Esophagus mucosa (tissue), 1 donor: ENCODE measurements around the gene CARD14. TPM values are rescaled to one million over a fixed set of nuclear protein-coding genes. Genes with fewer than 3 reads are reported as not detected.
"Not testable (repeated sequence)": the region's sequence is repeated elsewhere in the genome, so short reads cannot be mapped to it uniquely, and the experiment has no call there.

Experiments used
- ATAC-seq: fragments of 200-7000 bp; cut with Tn5 transposase; one replicate; pipeline ENCODE4 v1.9.1; 2020
- total RNA-seq: library from RNA; stranded (reverse); gene quantifications from one replicate; pipeline ENCODE4 v1.2.4, GENCODE V29; 2023
- donor health status: DM: yes; HTN: yes; CAD: no.

The CARD14 gene
- total RNA-seq, 1 donor from 2014 or later, result 23.8 TPM

DNA sequence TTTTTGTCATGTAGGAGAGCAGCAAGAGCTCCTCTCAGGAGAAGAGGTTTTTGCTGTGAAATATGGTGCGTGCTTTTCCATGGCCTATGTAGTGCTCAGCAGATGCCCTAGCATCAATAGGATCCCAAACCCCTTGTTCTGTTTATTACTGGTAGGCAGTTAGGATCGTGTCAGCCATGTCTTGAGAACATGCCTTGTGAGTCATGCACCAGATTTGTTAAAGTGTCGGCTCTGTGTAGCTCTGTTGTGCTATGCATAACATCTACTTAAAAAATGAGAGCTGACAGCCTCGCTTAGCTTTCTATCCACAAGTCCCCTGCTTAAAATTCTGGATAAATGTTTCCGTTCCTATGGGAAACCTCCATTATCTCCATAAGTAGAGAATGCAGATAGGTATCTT, 18.5 kb upstream of the CARD14 start:
- no peak for ATAC-seq

- ATAC-seq, result peak; percentile 42
Measured at GRCh38 chr17:80152081-80152702, 17.6 kb upstream of the CARD14 start.

DNA sequence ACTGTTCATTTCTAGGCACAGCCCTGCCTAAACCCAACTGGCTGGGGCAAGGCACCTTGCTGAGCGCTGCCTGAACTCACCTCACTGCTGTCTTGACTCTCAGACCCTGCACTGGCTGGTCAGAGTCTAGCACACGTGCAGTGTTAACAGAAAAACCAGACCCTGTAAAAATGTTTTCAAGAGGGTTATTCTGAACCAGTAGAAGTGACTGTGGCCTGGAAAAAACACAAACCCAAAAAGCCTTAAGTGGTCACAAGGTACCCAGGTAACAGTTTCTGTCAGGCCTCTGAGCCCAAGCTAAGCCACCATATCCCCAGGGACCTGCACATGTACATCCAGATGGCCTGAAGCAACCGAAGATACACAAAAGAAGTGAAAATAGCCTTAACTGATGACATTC, 16.8 kb upstream of the CARD14 start:
- no peak for ATAC-seq

- no peak for ATAC-seq
Measured at GRCh38 chr17:80154166-80154565, 15.7 kb upstream of the CARD14 start.

GRCh38 chr17:80155600-80155999, 14.2 kb upstream of the CARD14 start:
- ATAC-seq, result not testable (repeated sequence)

DNA sequence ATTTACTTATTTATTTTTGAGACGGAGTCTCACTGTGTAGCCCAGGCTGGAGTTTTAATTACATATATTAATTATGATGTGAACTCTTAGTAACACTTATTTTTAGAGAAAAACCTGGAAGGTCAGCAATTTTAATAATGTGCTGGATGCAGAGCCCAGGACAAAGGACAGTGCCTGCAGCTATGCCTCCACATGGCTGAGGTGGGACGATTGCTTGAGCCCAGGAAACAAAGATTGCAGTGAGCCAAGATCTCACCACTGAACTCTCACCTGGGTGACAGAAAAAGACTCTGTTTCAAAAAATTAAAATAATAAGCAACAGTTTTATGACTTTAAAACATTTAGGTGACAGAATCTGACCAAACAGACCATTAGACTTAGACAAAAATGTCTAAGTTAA, 11.0 kb upstream of the CARD14 start:
- no peak for ATAC-seq

- ATAC-seq, result no peak
Measured at GRCh38 chr17:80160536-80160935, 9.3 kb upstream of the CARD14 start.

DNA sequence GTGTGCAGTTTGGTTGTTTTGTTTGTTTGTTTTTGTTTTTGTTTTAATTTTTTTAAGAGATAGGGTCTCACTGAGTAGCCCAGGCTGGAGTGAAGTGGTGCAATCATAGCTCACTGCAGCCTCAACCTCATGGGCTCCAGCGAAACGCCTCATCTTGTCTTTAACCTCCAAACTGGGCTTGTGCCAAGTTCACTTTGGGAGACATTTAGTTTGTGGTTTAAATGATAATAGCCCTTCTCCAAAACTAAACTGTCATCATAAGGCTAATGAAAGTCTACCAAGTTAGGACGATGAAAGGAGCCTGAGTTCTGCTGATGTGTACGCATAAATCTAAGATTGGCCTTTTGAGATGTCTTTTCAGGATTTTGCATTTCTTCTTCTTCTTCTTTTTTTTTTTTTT, 6.5 kb upstream of the CARD14 start:
- ATAC-seq, result no peak

DNA sequence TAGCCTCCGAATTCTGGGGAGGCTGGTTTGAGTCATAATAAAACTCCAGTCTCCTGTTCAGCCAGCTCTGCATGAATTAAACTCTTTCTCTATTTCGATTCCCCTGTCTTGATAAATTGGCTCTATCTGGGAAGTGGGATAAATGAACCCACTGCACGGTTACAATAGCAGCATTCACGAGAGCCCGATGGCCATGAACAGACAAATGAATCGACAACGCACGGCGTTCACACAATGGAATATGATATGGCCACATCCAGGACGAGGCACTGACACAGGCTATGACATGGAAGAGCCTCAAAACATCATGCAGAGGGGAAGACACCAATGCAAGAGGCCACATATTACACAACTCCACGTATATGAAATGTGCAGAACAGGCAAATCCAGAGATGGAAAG, 5.6 kb upstream of the CARD14 start:
- no peak for ATAC-seq

- peak; percentile 61 for ATAC-seq
Measured at GRCh38 chr17:80166446-80166845, 3.4 kb upstream of the CARD14 start.

DNA sequence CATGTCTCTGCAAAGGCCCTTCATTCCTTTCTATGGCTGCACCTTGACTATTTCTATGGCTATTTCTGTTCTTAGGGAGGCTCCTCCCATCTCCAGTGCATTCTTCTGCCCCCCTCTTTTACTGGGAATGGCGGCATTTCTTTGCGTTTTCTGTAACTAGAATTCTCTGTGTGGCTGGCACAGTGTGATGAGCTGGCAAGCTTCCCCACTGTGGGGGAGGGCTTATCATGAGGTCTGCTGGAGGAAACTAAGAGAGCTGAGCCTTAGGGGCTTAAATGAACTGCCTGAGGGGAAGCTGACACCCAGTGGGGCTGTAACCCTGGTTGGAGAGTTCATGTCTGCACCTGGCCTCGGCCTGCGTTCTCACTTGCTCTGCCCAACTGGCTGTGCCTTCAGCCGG, 1.5 kb upstream of the CARD14 start:
- ATAC-seq, result no peak

- ATAC-seq, result peak; percentile 19
Measured at GRCh38 chr17:80169107-80169506, 723 bp upstream of the CARD14 start.

- no peak for ATAC-seq
Measured at GRCh38 chr17:80171681-80172080, 1.9 kb downstream of the CARD14 start.

- ATAC-seq, result no peak
Measured at GRCh38 chr17:80173126-80173525, 3.3 kb downstream of the CARD14 start.

GRCh38 chr17:80173916-80174315, 4.1 kb downstream of the CARD14 start:
- no peak for ATAC-seq

- ATAC-seq, result no peak
Measured at GRCh38 chr17:80176757-80177156, 6.9 kb downstream of the CARD14 start.

DNA sequence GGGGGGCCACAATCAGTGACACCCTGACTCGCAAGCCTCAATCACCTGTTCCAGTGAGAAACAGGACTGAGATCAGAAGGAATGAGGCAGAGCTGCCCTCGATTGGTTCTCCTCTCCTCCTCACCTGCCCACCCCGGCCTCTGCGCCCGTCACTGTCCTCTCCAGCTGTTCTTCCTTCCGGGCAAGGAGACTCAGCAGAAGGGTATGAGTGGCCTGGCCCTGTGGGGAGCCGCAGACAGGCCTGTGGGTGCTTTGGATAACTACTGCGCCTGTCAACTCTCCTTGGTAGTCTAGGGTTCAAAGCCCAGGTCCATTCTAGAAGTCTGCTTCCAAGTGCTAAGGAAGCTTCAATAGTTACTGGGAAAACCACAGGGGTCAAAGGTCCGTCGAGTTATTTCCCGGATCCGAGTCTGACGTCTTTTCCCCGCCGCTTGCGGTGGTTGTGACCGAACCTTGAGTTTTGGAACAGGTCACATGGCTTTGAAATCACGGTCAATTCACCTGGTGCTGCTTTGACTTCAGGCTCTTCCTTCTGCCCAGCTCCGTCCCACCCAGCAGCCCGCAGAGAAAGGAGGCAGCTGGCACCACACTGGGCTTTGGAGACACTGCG, 8.3 kb downstream of the CARD14 start:
- no peak for ATAC-seq

DNA sequence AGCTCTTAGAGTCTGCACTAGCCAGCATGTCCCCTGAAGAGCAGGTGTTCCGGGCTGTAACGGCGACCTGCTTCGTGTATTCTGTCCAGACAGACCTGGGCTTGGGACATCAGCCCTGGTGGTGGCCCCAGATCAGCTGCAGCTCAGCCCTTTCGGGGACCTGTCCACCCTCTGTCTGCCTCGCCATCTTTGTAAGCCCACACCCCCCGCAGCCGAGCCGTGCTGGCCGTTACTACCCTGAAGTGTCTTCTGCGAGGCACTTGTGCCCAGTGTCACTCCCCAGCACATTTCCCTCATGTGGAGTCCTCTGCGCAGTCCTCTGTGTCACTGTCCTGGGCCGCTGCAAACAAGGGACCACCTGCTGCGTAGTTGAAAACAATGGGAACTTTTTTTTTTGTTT, 10.4 kb downstream of the CARD14 start:
- ATAC-seq, result no peak

DNA sequence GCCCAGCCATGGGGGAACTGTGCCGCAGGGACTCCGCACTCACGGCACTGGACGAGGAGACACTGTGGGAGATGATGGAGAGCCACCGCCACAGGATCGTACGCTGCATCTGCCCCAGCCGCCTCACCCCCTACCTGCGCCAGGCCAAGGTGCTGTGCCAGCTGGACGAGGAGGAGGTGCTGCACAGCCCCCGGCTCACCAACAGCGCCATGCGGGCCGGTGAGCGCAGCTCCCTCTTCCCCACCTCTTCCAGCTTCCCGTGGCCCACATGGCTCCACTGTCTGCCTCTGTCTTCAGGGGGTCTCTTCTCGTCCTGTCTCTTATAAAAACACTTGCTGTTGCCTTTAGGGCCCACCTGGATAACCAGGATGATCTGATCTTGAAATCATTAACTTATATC, 11.6 kb downstream of the CARD14 start:
- no peak for ATAC-seq

DNA sequence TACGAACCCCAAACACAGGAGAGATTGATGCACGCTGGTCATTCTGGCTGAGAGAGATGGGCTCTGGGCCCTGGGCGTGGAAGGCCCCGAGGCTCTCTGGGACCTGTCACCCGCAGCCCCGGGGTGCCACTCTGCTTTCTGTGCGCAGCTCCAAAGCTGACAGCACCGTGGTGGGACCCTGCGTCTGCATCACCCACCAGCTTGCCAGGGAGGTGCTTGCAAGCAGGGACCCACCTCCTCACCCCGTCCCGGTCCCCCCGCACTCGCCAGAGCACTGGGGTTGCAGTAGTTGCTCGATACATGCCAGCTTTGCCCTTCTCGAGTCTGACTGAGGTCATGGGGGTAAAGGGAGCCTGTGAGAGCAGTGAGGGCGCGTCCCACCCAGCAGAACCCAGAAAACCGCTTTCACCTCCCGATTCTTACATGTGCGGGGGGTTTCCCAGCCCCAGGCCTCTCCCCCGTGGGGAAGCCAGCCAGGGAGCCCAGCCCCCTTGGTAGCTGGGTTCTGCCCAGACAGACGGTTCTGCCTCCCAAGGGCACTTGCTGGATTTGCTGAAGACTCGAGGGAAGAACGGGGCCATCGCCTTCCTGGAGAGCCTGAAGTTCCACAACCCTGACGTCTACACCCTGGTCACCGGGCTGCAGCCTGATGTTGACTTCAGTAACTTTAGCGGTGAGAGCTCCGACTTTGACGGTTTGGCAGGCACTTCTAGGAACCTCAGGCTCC, 12.5 kb downstream of the CARD14 start:
- ATAC-seq, result no peak

- no peak for ATAC-seq
Measured at GRCh38 chr17:80182845-80183223, 13.0 kb downstream of the CARD14 start.

DNA sequence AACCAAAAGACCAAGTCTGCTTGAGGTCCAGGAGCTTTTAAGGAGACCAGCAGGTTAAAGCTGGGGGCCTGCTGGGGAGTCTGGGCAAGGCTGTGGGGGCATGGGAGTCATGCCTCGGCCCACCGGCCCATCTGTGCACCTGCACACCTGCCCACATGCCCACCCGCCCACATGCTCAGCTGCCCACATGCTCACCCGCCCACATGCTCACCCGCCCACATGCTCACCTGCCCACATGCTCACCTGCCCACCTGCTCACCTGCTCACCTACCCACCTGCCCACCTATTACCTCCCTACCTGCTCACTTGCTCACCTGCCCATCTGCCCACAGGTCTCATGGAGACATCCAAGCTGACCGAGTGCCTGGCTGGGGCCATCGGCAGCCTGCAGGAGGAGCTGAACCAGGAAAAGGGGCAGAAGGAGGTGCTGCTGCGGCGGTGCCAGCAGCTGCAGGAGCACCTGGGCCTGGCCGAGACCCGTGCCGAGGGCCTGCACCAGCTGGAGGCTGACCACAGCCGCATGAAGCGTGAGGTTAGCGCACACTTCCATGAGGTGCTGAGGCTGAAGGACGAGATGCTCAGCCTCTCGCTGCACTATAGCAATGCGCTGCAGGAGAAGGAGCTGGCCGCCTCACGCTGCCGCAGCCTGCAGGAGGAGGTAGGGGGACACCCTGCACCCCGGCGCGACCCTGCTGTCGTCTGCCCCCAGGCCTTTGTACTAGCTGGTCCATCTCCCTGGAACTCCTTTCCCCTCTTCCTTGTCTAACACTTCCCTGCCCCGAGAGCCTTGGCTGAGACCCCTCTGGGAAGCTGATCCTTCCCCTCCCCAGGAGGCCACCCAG, 14.0 kb downstream of the CARD14 start:
- no peak for ATAC-seq

DNA sequence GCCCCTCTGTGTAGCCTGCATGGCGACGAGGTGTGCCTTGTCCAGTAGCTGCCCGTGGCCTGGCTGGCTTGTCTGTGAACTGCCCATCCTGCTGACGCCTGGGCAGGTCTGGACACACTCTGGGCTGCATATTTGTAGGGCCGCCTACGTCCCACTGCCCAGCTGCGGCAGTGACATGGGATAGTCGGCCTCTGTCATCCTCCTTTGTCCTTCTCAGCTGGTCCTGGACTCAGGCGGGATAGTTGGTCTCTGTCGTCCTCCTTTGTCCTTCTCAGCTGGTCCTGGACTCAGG, 14.5 kb downstream of the CARD14 start:
- ATAC-seq, result no peak

DNA sequence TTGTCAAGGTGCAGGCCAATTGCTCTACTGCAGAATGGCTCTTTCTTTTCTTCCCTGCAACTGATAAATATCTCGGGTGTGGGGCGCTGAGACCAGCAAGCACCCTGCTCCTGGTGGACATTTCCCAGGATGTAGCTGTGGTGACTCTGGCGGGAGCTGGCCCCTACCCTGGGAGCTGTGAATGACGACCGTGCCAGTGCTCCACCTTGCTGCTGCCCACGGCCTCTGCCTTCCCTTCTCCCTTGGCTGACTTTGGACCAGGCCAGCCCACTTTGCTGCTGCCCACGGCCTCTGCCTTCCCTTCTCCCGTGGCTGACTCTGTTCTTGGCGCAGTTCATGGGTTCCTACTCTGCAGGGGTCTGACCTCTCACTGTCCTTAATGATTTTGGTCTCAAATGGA, 16.1 kb downstream of the CARD14 start:
- ATAC-seq, result no peak
